Measurements from ENCODE around the gene FAM185A. TPM values are rescaled to one million over a fixed set of nuclear protein-coding genes. Genes with fewer than 3 reads are reported as not detected.

Gene FAM185A
- total and polyA plus RNA-seq, 2 of the 4 experiments (the other 2 are of a cell fraction), result 3.6 to 4.3 TPM

DNA sequence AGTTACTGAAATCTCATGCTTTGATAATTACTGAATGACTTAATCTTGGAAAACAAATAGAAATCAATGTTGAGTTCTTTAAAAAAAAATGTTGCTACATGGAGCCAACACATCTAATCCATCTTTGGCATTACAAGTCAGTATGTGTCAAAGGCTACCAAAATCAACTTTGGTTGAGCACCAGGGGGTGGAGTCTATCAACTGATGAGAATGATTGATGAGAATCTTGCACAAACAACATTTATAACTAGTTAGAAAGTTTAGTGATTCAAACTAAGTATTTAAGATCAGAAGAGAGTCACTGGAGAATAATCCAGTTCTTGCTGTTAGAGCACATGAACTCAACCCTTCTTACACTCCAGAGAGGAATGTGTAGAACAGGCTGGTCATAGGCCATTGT is 93.5 kb downstream of the FAM185A start:
- H2BK5ac ChIP-seq (ENCODE audit: low read depth, low read length, poor library complexity, severe bottlenecking), result no peak overlapping the region
- H3K27me3 ChIP-seq (ENCODE audit: control insufficient read depth, insufficient read depth, low read length), result no peaks in the 10 kb centered on the region
- no peak overlapping the region for H2BK120ac ChIP-seq (ENCODE audit: low read depth, low read length)
- no peak overlapping the region for H4K8ac ChIP-seq (ENCODE audit: low read depth in 2 of 2, low read length in 2 of 2)
- DNase-seq (no peak), ATAC-seq (ENCODE audit: low read depth) (peak; percentile 37; the same call in 1 of the 2 replicates)
- H2BK20ac ChIP-seq (ENCODE audit: low read depth, low read length), result no peak overlapping the region
- H3K4me3 ChIP-seq (ENCODE audit: insufficient read depth, low read depth, low read length), result no peak overlapping the region
- no peaks in the 10 kb centered on the region; a peak in 1 of 4 replicates for H3K79me1 ChIP-seq (ENCODE audit: low read depth in 1 of 2, low read length in 2 of 2)
- no peak overlapping the region for H2BK15ac ChIP-seq (ENCODE audit: low read depth, low read length)
- H3K36me3 ChIP-seq (ENCODE audit: control insufficient read depth, insufficient read depth, low read length), result no peaks in the 10 kb centered on the region
- no peak overlapping the region for H2AFZ ChIP-seq (replicated peaks; ENCODE audit: low read length, poor library complexity)
- H3K56ac ChIP-seq (ENCODE audit: extremely low read depth, insufficient read depth, low read length), result no peak overlapping the region
- no peak overlapping the region for H3K9ac ChIP-seq (ENCODE audit: low read depth, low read length)
- CTCF ChIA-PET, result no interaction called here
- no peak overlapping the region for H4K91ac ChIP-seq (ENCODE audit: insufficient read depth, low read depth, low read length)
- BruUV-seq (replicated peaks), result no TSS peak
- no peak overlapping the region for H3K27ac ChIP-seq (ENCODE audit: insufficient read depth, low read length)
- no peak overlapping the region for H3K14ac ChIP-seq (replicated peaks; ENCODE audit: low read depth, low read length)
- H3K4ac ChIP-seq (ENCODE audit: low read depth, low read length), result peak overlapping the region; percentile 3; the same call in 1 of the 2 replicates
- H2AK5ac ChIP-seq (ENCODE audit: low read depth, low read length), result no peak overlapping the region
- peak overlapping the region; percentile 29 for H3K18ac ChIP-seq (ENCODE audit: low read depth, low read length)
- intact Hi-C loops (cut with micrococcal nuclease), result no loop called here
- no peaks in the 10 kb centered on the region for H3K9me1 ChIP-seq (ENCODE audit: insufficient read depth, low read length)
- no peaks in the 10 kb centered on the region for H4K20me1 ChIP-seq (ENCODE audit: insufficient read depth, low read length)
- no peak overlapping the region for H3K4me2 ChIP-seq (ENCODE audit: low read depth, low read length)
- POLR2A ChIA-PET (ENCODE audit: unreplicated experiment), result no interaction called here
- H2AK9ac ChIP-seq (replicated peaks; ENCODE audit: low read depth, low read length, poor library complexity), result no peak overlapping the region
- H4K5ac ChIP-seq (ENCODE audit: low read depth, low read length), result no peak overlapping the region
- no peaks in the 10 kb centered on the region for H3K9me3 ChIP-seq (ENCODE audit: control insufficient read depth, insufficient read depth, low read length)
- dilution Hi-C loops (cut with HindIII; ENCODE audit: low sequenced_read_pairs, unreplicated experiment), result no loop called here
- no peak for TF ChIP-seq CEBPB (IDR thresholded peaks at IDR 0.05; ENCODE audit: low read depth, low read length)
- TF ChIP-seq NFE2L2 (IDR thresholded peaks at IDR 0.05; ENCODE audit: low read depth, low read length), result no peak
- no peak for TF ChIP-seq RFX5 (IDR thresholded peaks at IDR 0.05; ENCODE audit: low read depth, low read length)
- TF ChIP-seq SMC3 (IDR thresholded peaks at IDR 0.05; ENCODE audit: low read depth, low read length), result no peak
- TF ChIP-seq RAD21 (IDR thresholded peaks at IDR 0.05; ENCODE audit: low read length), result no peak
- TF ChIP-seq MAZ (IDR thresholded peaks at IDR 0.05; ENCODE audit: borderline replicate concordance, low read depth, low read length), result no peak
- TF ChIP-seq CTCF (conservative IDR thresholded peaks at IDR 0.05; ENCODE audit: low read depth, low read length), result no peak
- TF ChIP-seq USF2 (IDR thresholded peaks at IDR 0.05; ENCODE audit: low read depth, low read length), result no peak
- no peak for TF ChIP-seq MAFK (IDR thresholded peaks at IDR 0.05; ENCODE audit: low read depth, low read length)
- no peak for TF ChIP-seq RCOR1 (IDR thresholded peaks at IDR 0.05; ENCODE audit: insufficient replicate concordance, low read length)
- TF ChIP-seq ELK1 (IDR thresholded peaks at IDR 0.05; ENCODE audit: borderline replicate concordance, low read depth, low read length), result no peak
- TF ChIP-seq CHD1 (IDR thresholded peaks at IDR 0.05; ENCODE audit: low read depth, low read length), result no peak
- no peak for TF ChIP-seq FOS (IDR thresholded peaks at IDR 0.05; ENCODE audit: low read depth, low read length)
- no peak for TF ChIP-seq MXI1 (IDR thresholded peaks at IDR 0.05; ENCODE audit: borderline replicate concordance, low read depth, low read length)
- no peak for TF ChIP-seq POLR2A (IDR thresholded peaks at IDR 0.05; ENCODE audit: low read depth, low read length)
- TF ChIP-seq BHLHE40 (IDR thresholded peaks at IDR 0.05; ENCODE audit: low read depth, low read length), result no peak
- H3K23ac ChIP-seq (ENCODE audit: low read depth, low read length), result no peak overlapping the region
- in situ Hi-C loops (cut with MboI; ENCODE audit: low sequenced_read_pairs), result no loop called here
- peaks cover 2% of the 10 kb centered on the region; the same call in 1 of the 2 replicates for H3K4me1 ChIP-seq (ENCODE audit: control insufficient read depth, insufficient read depth, low read length)
